Measurements from ENCODE around the gene SLC16A6.
"Not testable (repeated sequence)": the region's sequence is repeated elsewhere in the genome, so short reads cannot be mapped to it uniquely, and the experiment has no call there.

SLC16A6 gene

GRCh38 chr17:68290955-68291835 is at the start of gene SLC16A6, which contains the start of gene ARSG:
Gene SLC16A6 (minus strand): TSS chr17:68291127. CDS start chr17:68278320, 12,807 bp downstream.
Gene ARSG (plus strand): TSS chr17:68291495. CDS start chr17:68307494, 15,999 bp downstream.
- in situ Hi-C loops (cut with MboI; ENCODE audit: low pct_unique_long_range_greater_than_20kb, low sequenced_read_pairs): no loop called here
- DNase-seq: peak; percentile 42

GRCh38 chr17:68334393-68334792 is 43.5 kb upstream of the SLC16A6 start:
- in situ Hi-C loops (cut with MboI; ENCODE audit: low pct_unique_long_range_greater_than_20kb, low sequenced_read_pairs): no loop called here
- DNase-seq: no peak

GRCh38 chr17:68331932-68332331 is 41.0 kb upstream of the SLC16A6 start:
- in situ Hi-C loops (cut with MboI; ENCODE audit: low pct_unique_long_range_greater_than_20kb, low sequenced_read_pairs); DNase-seq: not testable (repeated sequence)

- in situ Hi-C loops (cut with MboI; ENCODE audit: low pct_unique_long_range_greater_than_20kb, low sequenced_read_pairs): no loop called here
- DNase-seq: no peak
Observed at GRCh38 chr17:68329331-68329730, 38.4 kb upstream of the SLC16A6 start.

- in situ Hi-C loops (cut with MboI; ENCODE audit: low pct_unique_long_range_greater_than_20kb, low sequenced_read_pairs): no loop called here
- no peak for DNase-seq
Observed at GRCh38 chr17:68328676-68329075, 37.7 kb upstream of the SLC16A6 start.

- in situ Hi-C loops (cut with MboI; ENCODE audit: low pct_unique_long_range_greater_than_20kb, low sequenced_read_pairs): no loop called here
- no peak for DNase-seq
Observed at GRCh38 chr17:68327823-68328557, 37.1 kb upstream of the SLC16A6 start.

- DNase-seq: no peak
- in situ Hi-C loops (cut with MboI; ENCODE audit: low pct_unique_long_range_greater_than_20kb, low sequenced_read_pairs): no loop called here
Observed at GRCh38 chr17:68326681-68327080, 35.8 kb upstream of the SLC16A6 start.

GRCh38 chr17:68325961-68326360 is 35.0 kb upstream of the SLC16A6 start:
- in situ Hi-C loops (cut with MboI; ENCODE audit: low pct_unique_long_range_greater_than_20kb, low sequenced_read_pairs): no loop called here
- no peak for DNase-seq

GRCh38 chr17:68324654-68325336 is 33.9 kb upstream of the SLC16A6 start:
- DNase-seq: no peak
- in situ Hi-C loops (cut with MboI; ENCODE audit: low pct_unique_long_range_greater_than_20kb, low sequenced_read_pairs): no loop called here

GRCh38 chr17:68324114-68324513 is 33.2 kb upstream of the SLC16A6 start:
- in situ Hi-C loops (cut with MboI; ENCODE audit: low pct_unique_long_range_greater_than_20kb, low sequenced_read_pairs): no loop called here
- DNase-seq: no peak

- in situ Hi-C loops (cut with MboI; ENCODE audit: low pct_unique_long_range_greater_than_20kb, low sequenced_read_pairs): no loop called here
- no peak for DNase-seq
Observed at GRCh38 chr17:68322630-68323029, 31.7 kb upstream of the SLC16A6 start.

GRCh38 chr17:68321556-68321954 is 30.6 kb upstream of the SLC16A6 start:
- DNase-seq: no peak
- in situ Hi-C loops (cut with MboI; ENCODE audit: low pct_unique_long_range_greater_than_20kb, low sequenced_read_pairs): no loop called here

- in situ Hi-C loops (cut with MboI; ENCODE audit: low pct_unique_long_range_greater_than_20kb, low sequenced_read_pairs): no loop called here
- no peak for DNase-seq
Observed at GRCh38 chr17:68320943-68321555, 30.1 kb upstream of the SLC16A6 start.

GRCh38 chr17:68320311-68320865 is 29.5 kb upstream of the SLC16A6 start:
- in situ Hi-C loops (cut with MboI; ENCODE audit: low pct_unique_long_range_greater_than_20kb, low sequenced_read_pairs): no loop called here
- DNase-seq: no peak

GRCh38 chr17:68319410-68320162 is 28.7 kb upstream of the SLC16A6 start:
- in situ Hi-C loops (cut with MboI; ENCODE audit: low pct_unique_long_range_greater_than_20kb, low sequenced_read_pairs): no loop called here
- no peak for DNase-seq

GRCh38 chr17:68318103-68318991 is 27.4 kb upstream of the SLC16A6 start:
- in situ Hi-C loops (cut with MboI; ENCODE audit: low pct_unique_long_range_greater_than_20kb, low sequenced_read_pairs): no loop called here
- DNase-seq: no peak

- DNase-seq: no peak
- in situ Hi-C loops (cut with MboI; ENCODE audit: low pct_unique_long_range_greater_than_20kb, low sequenced_read_pairs): no loop called here
Observed at GRCh38 chr17:68317458-68317857, 26.5 kb upstream of the SLC16A6 start.
